ACHN (cell line): ENCODE results near the gene TMEM131.

Experiments used
- DNase-seq: peaks from one replicate; pipeline ENCODE4 v3.0.0-alpha.2; 2015
- in situ Hi-C: cut with HindIII; loops from 2 replicates; pipeline ENCODE4 v1.10.0; 2017; ENCODE audit warnings: low sequenced_read_pairs, low pct_ligation_motif_present, low pct_unique_long_range_greater_than_20kb

TMEM131 gene

GRCh38 chr2:97761192-97761591, 234.6 kb downstream of the TMEM131 start:
- in situ Hi-C loops: no loop called here
- DNase-seq: no peak

DNA sequence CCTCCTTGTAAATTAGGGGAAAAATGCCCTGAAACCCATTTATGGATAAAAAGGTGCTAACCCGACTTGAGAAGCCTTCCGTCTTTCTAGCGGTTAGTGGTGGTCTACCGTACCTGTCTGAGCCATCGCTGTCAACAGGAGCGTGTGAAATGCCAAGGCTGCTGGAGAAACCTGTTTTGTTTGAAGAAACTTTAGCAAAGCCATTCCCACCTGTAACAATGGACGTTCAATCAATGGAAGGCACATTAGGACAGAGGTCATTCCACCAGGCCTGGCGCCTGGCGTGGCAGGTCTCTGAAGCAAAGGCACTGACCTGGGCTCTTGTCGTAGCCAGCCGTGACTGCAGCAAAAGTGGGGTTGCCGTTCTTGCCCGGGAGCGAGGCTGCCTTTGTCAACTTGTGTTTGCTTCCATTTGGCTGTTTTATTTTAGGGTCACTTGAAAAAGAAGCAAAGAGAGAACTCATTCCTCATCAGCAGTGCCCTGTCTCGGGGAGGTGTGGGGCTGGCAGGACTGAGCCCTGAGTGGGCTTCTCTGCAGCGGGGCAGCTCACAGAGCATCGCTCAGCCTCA, 235.2 kb downstream of the TMEM131 start:
- in situ Hi-C loops: no loop called here
- DNase-seq: no peak

DNA sequence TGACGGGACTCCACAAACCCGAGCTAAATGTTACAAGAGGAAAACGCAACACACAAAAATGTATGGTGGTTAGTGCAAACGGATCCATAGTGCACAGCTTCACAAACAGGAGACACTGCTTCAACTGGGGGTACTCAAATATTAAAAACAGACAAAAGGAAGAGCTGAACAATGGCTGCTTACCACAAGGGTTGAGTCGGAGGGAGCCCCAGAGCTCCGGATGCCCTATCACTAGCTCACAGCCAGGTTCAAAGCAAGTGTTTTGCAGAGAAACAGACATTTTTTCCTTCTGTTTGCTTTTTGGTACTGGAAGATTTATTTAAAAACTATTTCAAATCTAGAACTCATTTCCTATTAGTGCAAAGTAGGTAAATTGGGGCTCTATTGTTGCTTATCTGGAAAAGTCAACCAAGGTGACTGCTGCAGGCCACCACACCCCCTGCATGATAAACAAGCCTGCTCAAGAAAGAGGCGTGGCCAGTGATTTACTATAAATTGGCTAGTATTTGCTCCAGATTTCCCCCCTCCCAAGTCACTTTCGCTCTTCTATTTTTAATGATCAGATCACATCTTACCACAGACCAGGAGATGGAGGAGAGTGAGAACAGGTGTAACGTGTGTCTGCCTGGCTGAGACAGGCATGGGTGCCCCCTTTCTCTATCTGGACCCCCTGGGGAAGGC, 235.9 kb downstream of the TMEM131 start:
- no peak for DNase-seq
- in situ Hi-C loops: no loop called here

- DNase-seq: no peak
- in situ Hi-C loops: no loop called here
Observed at GRCh38 chr2:97758131-97758705, 237.5 kb downstream of the TMEM131 start.

GRCh38 chr2:97757062-97757461, 238.7 kb downstream of the TMEM131 start:
- no peak for DNase-seq
- in situ Hi-C loops: no loop called here

- in situ Hi-C loops: no loop called here
- DNase-seq: no peak
Observed at GRCh38 chr2:97755491-97755890, 240.3 kb downstream of the TMEM131 start.

- in situ Hi-C loops: no loop called here
- DNase-seq: no peak
Observed at GRCh38 chr2:97754690-97755346, 240.9 kb downstream of the TMEM131 start.

- in situ Hi-C loops: no loop called here
- DNase-seq: no peak
Observed at GRCh38 chr2:97752342-97753334, 243.1 kb downstream of the TMEM131 start.

DNA sequence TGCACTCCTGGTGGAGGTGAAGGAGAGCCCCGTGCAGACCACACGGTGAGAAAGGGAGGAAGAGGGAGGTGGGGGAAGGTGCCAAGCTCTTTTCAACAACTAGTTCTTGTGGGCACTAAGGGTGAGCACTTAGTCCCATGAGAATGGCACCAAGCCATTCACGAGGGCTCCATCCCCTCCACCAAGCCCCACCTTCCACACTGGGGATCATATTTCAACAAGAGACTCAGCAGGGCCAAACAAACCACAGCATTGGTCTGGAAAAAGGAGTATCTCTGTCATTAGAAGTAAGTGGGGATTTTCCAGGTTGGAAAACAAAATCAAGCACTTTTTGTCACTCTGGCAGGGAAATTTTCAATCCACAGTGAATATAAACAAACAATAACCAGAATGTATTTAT, 244.0 kb downstream of the TMEM131 start:
- DNase-seq: no peak
- in situ Hi-C loops: no loop called here

DNA sequence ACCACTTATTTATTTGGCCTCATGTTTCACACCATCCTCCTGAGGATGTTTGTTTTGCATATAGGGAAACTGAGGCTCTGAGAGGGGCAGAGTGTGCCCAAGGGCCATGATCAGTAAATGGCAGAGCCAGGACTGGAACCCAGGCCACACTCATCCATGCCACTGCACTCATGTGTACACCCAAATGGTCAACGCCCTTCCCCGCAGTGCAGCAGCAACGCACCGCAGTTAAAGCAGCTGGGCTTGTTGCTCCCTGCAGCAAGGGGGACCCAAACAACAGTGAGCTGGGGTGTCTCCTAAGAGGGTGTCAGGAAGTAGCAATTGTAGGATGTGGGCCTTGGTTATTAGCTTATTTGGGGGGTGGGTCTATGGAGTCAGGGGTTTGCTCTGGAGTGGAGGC, 245.7 kb downstream of the TMEM131 start:
- in situ Hi-C loops: no loop called here
- DNase-seq: no peak

GRCh38 chr2:97749581-97749980, 246.2 kb downstream of the TMEM131 start:
- no peak for DNase-seq
- in situ Hi-C loops: no loop called here

- in situ Hi-C loops: no loop called here
- no peak for DNase-seq
Observed at GRCh38 chr2:97747716-97748115, 248.0 kb downstream of the TMEM131 start.

GRCh38 chr2:97747285-97747684, 248.5 kb downstream of the TMEM131 start:
- in situ Hi-C loops: no loop called here
- DNase-seq: no peak

- no peak for DNase-seq
- in situ Hi-C loops: no loop called here
Observed at GRCh38 chr2:97745474-97746174, 250.1 kb downstream of the TMEM131 start.

GRCh38 chr2:97743913-97744312, 251.8 kb downstream of the TMEM131 start:
- in situ Hi-C loops: no loop called here
- DNase-seq: no peak

DNA sequence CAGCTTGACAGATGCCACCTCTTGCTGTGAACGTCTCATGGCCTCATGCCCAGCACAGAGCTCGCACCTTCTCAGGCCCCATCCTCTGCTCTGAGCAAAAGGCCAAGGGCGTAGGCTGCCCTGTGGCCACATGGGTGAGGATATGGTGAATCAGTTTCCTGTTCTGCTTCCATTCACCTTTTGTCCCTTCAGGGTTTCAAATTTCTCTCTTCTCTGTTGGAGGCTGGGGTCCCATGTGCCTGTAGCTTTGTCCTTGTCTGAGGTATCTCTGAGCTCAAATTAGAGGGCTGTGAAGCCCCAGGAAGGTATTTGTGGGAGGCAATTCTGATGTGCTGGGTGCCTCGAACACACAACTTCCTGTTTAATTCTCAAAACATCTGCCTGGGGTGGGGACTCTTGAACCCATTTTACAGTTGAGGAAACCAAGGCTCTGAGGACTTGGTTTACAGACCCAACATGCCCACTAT, 253.3 kb downstream of the TMEM131 start:
- in situ Hi-C loops: no loop called here
- DNase-seq: no peak

DNA sequence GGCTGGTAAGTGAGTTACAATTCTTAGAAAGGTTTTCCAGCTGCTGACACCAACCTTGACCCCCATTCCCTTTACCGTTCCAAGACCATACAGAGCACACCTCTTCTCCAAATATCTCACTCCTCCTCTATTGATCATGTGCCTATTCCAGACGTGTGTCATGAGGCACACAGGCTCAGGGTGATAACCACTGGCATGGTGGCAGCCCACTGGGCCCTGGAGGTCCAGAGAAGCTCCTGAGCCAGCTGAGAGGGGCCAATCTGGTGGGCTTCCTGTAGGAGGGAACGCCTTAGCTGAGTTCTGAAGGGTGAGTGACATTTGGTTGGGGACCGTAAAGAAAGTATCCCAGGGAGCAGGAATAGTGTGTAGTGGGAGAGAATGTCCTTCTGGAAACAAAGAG, 254.1 kb downstream of the TMEM131 start:
- in situ Hi-C loops: no loop called here
- DNase-seq: no peak

DNA sequence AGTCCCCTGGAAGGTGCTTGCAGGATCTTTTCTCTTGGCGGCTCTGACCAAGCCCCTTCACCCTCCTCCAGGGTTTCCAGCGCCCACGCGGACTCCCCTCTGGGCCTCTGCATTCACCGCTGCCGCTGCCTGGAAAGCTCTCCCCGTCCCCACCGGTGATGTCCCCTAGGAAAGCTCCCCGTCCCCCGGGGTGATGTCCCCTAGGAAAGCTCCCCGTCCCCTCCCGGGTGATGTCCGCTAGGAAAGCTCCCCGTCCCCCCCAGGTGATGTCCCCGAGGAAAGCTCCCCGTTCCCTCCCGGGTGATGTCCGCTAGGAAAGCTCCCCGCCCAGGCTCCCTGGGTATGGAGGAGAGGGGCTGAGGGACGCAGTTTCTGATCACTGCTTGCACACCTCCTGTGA, 254.5 kb downstream of the TMEM131 start:
- in situ Hi-C loops: no loop called here

More for the DNA sequence above, 254.5 kb downstream of the TMEM131 start:
- no peak for DNase-seq
